GM18951 (cell line): ENCODE results near the gene WDR90.
"Not testable (repeated sequence)": the region's sequence is repeated elsewhere in the genome, so short reads cannot be mapped to it uniquely, and the experiment has no call there.

Source experiments
- POLR2A ChIP-seq: IDR thresholded peaks from 4 replicates; pipeline ENCODE4 v1.6.1; 2011; ENCODE audit warnings: mild to moderate bottlenecking; ENCODE audit not compliant: insufficient read length, insufficient read depth; ENCODE audit errors: extremely low read depth
- in situ Hi-C: fragments of 300-500 bp; cut with MboI; formaldehyde crosslinking; loops from one replicate; pipeline ENCODE4 v1.12.0; 2022; ENCODE audit warnings: low sequenced_read_pairs, mixed read lengths, inconsistent platforms; ENCODE audit not compliant: unreplicated experiment

Gene WDR90

GRCh38 chr16:681746-682427, 32.7 kb downstream of the WDR90 start:
- in situ Hi-C loops: no loop called here

GRCh38 chr16:682493-683395, 33.6 kb downstream of the WDR90 start:
- TF ChIP-seq POLR2A: no peak
- in situ Hi-C loops: no loop called here

More at GRCh38 chr16:681746-682427, 32.7 kb downstream of the WDR90 start:
- TF ChIP-seq POLR2A: no peak

GRCh38 chr16:683396-684070, 34.4 kb downstream of the WDR90 start:
- in situ Hi-C loops: no loop called here
- no peak for TF ChIP-seq POLR2A

- TF ChIP-seq POLR2A: peak; percentile 92
- in situ Hi-C loops: no loop called here
These were observed 35.1 kb downstream of the WDR90 start, which contains the start of gene JMJD8 for GRCh38 chr16:684071-684794. Gene JMJD8, minus strand, starts transcription at chr16:684334. Its CDS starts 15 bp downstream, at chr16:684319.

- in situ Hi-C loops: no loop called here
- TF ChIP-seq POLR2A: no peak
These were observed 36.0 kb downstream of the WDR90 start for GRCh38 chr16:684961-685696.

GRCh38 chr16:685967-686366, 36.8 kb downstream of the WDR90 start:
- no peak for TF ChIP-seq POLR2A
- in situ Hi-C loops: no loop called here

- TF ChIP-seq POLR2A: no peak
- in situ Hi-C loops: no loop called here
These were observed 37.5 kb downstream of the WDR90 start for GRCh38 chr16:686459-687260.

GRCh38 chr16:687499-687898, 38.3 kb downstream of the WDR90 start:
- no peak for TF ChIP-seq POLR2A
- in situ Hi-C loops: no loop called here

- TF ChIP-seq POLR2A: no peak
- in situ Hi-C loops: no loop called here
These were observed 40.2 kb downstream of the WDR90 start for GRCh38 chr16:689175-689897.

- in situ Hi-C loops: not testable (repeated sequence)
These were observed 42.1 kb downstream of the WDR90 start for GRCh38 chr16:691242-691641.
